ENCODE measurements around the gene LIN28B.
"Not testable (repeated sequence)": the region's sequence is repeated elsewhere in the genome, so short reads cannot be mapped to it uniquely, and the experiment has no call there.

LIN28B gene

GRCh38 chr6:104956731-104957294 lies at the start of gene LIN28B:
Gene LIN28B, plus strand, starts transcription at chr6:104957107. Its CDS starts 144 bp downstream, at chr6:104957251.
- DNase-seq (ENCODE audit: low read depth): no peak

GRCh38 chr6:104908031-104908887 lies 48.6 kb upstream of the LIN28B start:
- no peak for DNase-seq (ENCODE audit: low read depth)

DNA sequence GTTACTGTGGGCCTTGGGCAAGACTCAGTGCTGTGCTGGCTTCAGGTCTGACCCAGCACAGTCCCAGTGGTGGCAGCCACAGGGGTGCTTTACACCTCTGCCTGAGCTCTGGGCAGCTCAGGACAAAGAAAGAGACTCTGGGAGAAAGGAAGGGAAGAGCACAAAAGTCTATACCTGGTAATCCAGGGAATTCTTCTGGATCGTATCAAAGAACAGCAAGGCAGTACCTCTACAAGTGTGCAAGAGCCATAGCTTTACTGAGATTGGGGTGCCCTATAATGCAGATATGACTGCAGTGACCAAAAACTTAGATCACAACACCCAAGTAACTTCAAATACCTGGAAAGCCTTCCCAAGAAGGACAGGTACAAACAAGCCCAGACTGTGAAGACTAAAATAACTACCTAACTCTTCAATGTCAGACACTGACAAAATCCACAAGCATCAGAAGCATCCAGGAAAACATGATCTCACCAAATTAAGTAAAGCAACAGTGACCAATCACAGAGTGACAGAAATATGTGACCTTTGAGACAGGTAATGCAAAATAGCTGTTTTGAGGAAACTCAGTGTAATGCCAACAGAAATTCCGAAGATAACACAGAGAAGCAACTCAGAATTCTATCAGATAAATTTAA lies 47.9 kb upstream of the LIN28B start:
- DNase-seq (ENCODE audit: low read depth): no peak

GRCh38 chr6:104921896-104922295 lies 35.0 kb upstream of the LIN28B start:
- DNase-seq (ENCODE audit: low read depth): no peak

DNA sequence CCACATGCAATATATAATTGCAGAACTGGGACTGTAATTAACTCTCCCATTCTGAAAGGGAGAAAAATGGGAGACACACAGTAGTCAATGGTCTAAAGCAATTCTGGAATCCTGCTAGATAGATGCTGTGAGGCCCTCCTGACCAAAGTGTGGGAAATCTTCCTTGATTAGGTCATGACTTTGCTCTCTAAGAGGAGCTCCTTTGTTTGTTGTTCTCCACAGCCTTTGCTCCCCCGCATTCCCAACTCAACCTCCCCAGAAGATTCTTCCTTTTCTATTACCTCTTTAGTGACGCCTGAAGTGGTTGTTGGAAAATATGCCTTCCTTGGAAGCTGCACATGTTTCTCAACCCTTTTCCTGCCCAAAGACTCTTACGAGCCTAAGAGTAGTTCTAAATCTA lies 28.8 kb upstream of the LIN28B start:
- DNase-seq (ENCODE audit: low read depth): no peak

GRCh38 chr6:104929353-104929752 lies 27.6 kb upstream of the LIN28B start:
- no peak for DNase-seq (ENCODE audit: low read depth)

DNA sequence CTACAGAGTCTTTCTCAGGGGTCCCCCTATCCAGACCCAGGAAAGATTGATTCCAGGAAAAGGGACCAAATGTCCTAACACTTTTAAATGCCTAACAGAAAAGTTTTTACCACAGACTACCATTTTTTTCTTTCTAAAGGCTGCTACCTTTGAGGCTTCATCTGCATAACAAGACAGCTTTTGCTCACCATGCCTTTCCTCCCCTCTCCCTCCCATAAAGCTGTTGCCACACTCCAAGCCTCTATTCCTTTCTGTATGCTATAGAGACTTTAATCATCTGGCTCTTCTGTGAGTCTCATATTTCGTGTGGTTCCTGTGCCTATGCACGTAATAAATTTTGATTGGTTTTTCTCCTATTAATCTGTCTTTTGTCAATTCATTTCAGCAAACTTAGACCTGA lies 26.0 kb upstream of the LIN28B start:
- no peak for DNase-seq (ENCODE audit: low read depth)

DNA sequence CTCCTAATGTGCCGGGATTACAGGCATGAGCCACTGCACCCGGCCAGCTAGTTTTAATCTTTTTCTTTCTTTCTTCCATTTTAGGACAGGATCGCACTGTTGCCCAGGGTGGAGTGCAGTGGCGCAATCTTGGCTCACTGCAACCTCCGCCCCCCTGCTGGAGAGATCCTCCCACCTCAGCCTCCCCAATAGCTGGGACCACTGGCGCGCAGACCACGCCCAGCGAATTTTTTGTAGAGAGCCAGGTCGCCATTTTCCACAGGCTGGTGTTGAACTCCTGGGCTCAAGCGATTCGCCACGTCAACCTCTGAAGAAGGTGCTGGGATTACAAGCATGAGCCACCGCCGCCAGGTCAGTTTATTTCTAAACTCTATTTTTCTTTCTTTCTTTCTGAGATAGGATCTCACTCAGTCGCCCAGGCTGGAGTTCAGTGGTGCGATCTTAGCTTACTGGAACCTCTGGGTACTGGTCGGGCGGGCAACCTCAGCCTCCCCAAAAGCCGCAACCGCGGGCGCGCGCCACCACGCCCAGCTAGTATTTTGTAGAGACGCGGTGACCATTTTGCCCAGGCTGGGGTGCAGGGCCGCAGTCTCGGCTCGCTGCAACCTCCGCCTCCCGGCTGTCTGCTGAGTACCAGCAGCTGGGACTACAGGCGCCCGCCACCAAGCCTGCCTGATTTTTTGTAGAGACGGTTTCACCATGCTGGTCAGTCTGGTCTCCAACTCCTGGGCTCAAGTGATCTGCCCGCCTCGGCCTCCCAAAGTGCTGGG lies 20.0 kb upstream of the LIN28B start:
- DNase-seq (ENCODE audit: low read depth): no peak

- DNase-seq (ENCODE audit: low read depth): no peak
These were observed 16.5 kb upstream of the LIN28B start for GRCh38 chr6:104940238-104940892.

- peak; percentile 8 for DNase-seq (ENCODE audit: low read depth)
These were observed 15.8 kb upstream of the LIN28B start for GRCh38 chr6:104940893-104941728.

GRCh38 chr6:104941729-104942091 lies 15.2 kb upstream of the LIN28B start:
- DNase-seq (ENCODE audit: low read depth): no peak

GRCh38 chr6:104943781-104944180 lies 13.1 kb upstream of the LIN28B start:
- no peak for DNase-seq (ENCODE audit: low read depth)

DNA sequence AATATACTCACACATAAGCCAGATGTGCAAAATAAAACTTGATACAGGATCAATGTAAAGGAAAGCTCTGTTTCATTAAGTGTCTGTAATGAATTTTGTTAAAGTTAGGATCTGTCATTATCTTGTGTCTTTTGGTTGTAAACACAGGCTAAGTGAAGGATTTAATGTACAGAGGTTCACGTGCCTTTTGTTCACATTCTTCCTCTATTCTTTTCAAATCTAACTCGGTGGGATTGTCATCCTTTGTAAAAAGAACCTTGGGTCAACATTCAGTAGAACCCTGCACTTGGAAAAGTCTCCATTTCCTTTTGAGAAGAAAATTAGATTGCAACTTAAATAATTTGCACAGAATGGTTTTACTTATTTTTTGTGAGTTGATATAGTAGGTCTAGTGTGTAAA lies 7.7 kb upstream of the LIN28B start:
- no peak for DNase-seq (ENCODE audit: low read depth)

GRCh38 chr6:104951677-104952076 lies 5.2 kb upstream of the LIN28B start:
- no peak for DNase-seq (ENCODE audit: low read depth)

- no peak for DNase-seq (ENCODE audit: low read depth)
These were observed 4.0 kb upstream of the LIN28B start for GRCh38 chr6:104952911-104953399.

DNA sequence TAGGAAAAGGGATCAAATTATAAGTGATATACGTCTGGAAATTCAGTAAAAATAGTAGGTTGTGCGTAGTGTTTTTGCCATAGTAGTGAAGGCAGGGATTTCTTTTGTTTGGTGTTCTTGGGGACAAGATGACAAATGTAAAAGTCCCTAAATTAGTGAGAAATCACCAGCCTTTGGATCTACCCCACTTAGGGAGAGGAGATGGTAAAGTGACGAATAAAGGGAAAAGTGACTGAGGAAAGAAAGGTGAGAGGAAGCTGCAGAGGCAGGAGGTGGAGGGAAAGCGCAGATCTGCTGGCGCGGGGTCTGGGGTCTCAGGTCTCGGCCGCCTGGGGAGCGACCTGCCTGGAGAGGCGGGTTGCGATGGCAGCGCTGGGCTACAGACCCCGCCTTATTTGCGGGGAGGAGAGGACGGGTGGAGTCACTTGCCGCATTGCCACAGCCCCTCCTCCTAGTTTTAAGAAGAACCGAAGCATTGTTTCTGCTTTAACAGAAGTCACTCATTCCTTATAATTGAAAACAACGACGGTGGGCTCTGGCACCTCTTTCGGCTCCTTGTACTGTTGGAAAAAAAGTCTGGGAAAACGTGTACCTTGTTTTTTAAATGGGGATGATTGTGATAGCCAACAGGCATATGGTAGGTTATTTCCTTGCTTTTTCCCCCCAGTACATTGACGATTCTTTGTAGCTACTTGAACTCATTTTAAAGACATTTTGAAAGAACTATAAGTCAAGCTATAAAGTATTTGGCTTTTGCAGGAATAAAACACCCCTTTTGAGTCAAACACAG lies 3.3 kb upstream of the LIN28B start:
- not testable (repeated sequence) for DNase-seq (ENCODE audit: low read depth)

- DNase-seq (ENCODE audit: low read depth): no peak
These were observed 2.6 kb upstream of the LIN28B start for GRCh38 chr6:104954190-104954797.

DNA sequence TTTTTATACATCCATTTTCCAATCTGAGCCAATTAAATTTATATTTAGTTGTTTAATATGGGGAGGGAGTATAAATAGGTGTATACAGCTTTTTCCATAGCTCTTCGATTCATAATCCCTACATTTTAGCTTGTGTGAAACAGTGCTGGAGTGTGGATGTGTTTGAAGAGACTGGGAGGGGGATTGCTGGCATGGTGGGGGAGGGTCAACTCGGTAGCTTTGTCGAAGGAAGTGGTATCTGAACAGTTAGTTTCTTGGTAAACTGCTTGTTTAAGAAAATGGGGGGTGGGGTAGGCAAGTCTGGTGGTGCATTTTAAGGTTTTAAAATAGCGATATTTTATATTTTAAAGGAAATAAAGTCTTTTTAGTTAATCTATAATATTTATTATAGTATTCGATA lies 1.4 kb upstream of the LIN28B start:
- no peak for DNase-seq (ENCODE audit: low read depth)

DNA sequence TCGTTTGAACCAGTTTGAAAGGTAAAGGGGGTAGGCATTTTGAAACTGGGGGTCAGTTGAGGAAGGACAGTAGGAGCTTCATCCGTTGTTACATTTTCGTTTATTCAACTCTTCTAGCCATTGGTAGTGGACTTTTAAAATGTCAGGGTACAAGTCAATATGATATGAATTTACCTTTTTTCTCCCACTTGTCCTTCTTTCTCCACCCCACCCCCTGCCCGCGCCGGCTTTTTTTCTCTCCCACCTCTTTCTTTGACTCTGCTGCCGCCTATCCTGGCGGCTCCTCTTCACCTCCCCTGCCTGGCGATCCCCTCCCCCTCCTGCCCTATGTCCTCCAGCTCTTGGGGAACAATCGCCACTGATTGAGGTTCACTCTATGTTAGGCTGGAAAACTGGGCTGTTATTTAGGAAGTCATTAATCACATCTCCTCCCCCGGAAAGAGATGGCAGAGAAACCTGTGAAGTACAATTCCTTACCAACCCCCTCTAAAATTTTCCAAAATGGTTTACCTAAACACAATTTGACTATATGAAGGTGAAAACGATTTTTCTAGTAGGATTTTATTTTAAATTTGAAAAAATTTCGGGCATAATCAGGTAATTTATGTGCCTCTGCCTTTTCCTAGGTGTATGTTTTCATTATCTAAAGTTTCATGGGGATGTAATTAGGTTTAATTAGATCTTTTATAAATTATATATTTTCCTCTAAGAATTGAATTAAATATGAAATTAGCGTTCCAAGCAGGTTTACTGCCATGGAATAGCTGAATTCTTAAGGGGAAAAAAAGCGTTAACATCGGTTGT lies 778 bp upstream of the LIN28B start:
- DNase-seq (ENCODE audit: low read depth): no peak

Measured in stimulated activated CD8-positive, alpha-beta memory T cell treated with anti-CD3 and anti-CD28 coated beads, Interleukin-15, amount 100 ng/mL, for 24 hours (primary cell).